ENCODE measurements around the gene C2orf68.
A peak's percentile ranks its signal among the peaks of the same experiment; 100 is the strongest.
"Not testable (repeated sequence)": the region's sequence is repeated elsewhere in the genome, so short reads cannot be mapped to it uniquely, and the experiment has no call there.

C2orf68 gene

DNA sequence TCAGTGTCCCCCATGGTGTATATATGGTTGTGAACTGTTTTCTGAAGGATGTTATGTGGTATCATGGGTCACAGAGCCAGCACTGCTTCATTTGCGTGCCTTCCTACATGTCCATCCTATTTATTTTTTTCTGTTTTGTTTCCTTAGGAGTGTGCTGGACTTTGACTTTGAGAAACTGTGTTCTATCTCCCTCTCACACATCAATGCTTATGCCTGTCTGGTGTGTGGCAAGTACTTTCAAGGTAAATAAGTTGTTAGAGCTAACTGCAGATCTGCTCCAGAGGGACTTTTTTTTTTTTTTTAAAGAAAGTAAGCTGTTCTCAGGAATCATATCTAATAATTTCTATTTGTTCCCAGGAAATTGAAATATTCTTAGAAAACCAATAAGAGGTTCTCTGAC, 9.5 kb upstream of the C2orf68 start:
- CTCF ChIA-PET, result interaction anchor here (1.5 to 5.8 kb wide), 5 partner anchors 10 to 85 kb away, joined by 4 to 100 read pairs (median 7); no protein-coding TSS in a partner anchor
- no peak for DNase-seq (ENCODE audit: low read depth, low spot score)
- POLR2A ChIA-PET, result interaction anchor here (0.6 kb wide), 1 partner anchor 16 kb away, joined by 3 read pairs; no protein-coding TSS in a partner anchor
- TF ChIP-seq, protein P1, sequence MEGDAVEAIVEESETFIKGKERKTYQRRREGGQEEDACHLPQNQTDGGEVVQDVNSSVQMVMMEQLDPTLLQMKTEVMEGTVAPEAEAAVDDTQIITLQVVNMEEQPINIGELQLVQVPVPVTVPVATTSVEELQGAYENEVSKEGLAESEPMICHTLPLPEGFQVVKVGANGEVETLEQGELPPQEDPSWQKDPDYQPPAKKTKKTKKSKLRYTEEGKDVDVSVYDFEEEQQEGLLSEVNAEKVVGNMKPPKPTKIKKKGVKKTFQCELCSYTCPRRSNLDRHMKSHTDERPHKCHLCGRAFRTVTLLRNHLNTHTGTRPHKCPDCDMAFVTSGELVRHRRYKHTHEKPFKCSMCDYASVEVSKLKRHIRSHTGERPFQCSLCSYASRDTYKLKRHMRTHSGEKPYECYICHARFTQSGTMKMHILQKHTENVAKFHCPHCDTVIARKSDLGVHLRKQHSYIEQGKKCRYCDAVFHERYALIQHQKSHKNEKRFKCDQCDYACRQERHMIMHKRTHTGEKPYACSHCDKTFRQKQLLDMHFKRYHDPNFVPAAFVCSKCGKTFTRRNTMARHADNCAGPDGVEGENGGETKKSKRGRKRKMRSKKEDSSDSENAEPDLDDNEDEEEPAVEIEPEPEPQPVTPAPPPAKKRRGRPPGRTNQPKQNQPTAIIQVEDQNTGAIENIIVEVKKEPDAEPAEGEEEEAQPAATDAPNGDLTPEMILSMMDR (IDR thresholded peaks at IDR 0.05; ENCODE audit: insufficient read depth, low read length, missing control alignments), result no peak
- H3K4me3 ChIP-seq (ENCODE audit: low read depth, low read length), result no peak overlapping the region

DNA sequence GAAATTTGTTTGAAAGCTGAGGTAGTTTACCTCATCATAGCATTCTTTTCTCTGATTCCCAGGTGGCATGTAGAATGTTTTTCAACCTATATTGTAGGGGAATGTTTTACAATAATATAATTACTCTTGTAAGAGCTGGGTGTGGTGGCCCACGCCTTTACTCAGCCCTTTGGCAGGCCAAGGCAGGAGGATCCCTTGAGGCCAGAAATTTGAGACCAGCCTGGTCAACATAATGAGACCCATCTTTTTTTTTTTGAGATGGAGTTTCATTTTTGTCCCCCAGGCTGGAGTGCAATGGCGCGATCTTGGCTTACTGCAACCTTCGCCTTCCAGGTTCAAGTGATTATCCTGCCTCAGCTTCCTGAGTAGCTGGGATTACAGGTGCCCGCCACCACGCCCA, 7.8 kb upstream of the C2orf68 start:
- TF ChIP-seq, protein P1 (IDR thresholded peaks at IDR 0.05; ENCODE audit: insufficient read depth, low read length, missing control alignments), result no peak
- POLR2A ChIA-PET, result interaction anchor here (0.7 kb wide), 1 partner anchor 19 kb away, joined by 4 read pairs; no protein-coding TSS in a partner anchor
- CTCF ChIA-PET, result interaction anchor here (0.6 to 5.8 kb wide), 7 partner anchors 9 to 238 kb away, joined by 3 to 100 read pairs (median 3); no protein-coding TSS in a partner anchor
- H3K4me3 ChIP-seq (ENCODE audit: low read depth, low read length), result no peak overlapping the region
- DNase-seq (ENCODE audit: low read depth, low spot score), result no peak

DNA sequence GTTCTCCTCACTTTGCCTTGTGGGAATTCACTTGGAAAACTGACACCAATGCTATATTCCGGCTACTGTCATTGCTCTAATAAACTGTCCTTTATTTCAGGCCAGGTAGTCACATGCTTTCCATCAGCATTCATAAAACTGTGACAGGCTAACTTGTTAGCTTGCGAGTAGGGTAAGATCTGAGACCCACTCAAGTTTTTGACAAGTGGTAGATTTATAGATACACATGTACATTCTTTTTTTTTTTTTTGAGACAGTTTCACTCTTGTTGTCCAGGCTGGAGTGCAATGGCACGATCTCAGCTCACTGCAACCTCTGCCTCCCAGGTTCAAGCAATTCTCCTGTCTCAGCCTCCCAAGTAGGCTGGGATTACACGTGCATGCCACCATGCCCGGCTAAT, 5.9 kb upstream of the C2orf68 start:
- POLR2A ChIA-PET; DNase-seq (ENCODE audit: low read depth, low spot score): not testable (repeated sequence)
- CTCF ChIA-PET, result interaction anchor here (1.6 to 2.0 kb wide), 2 partner anchors 20 to 31 kb away, joined by 6 to 9 read pairs; no protein-coding TSS in a partner anchor
- peak overlapping the region; percentile 34 for H3K4me3 ChIP-seq (ENCODE audit: low read depth, low read length)

DNA sequence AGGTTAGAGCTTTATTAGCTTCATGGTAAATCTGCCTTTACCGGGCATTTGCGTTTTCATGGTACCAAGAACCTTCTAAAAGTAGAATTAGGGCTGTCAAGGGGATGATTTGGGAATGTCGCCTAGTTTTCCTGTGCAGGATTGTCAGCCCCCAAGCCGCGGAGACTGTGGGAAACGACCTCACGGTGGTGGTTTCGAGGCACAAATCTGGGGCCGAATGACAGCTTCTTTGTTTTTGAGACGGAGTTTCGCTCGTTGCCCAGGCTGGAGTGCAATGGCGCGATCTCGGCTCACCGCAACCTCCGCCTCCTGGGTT, 3.5 kb upstream of the C2orf68 start:
- ChIA-PET POLR2A (interaction anchor here (1.4 kb wide), 1 partner anchor 77 kb away, joined by 5 read pairs; the partner anchor contains the start of gene MAT2A), CTCF (interaction anchor here (0.6 to 1.1 kb wide), 2 partner anchors 13 to 52 kb away, joined by 3 to 4 read pairs; partner anchors contain the start of gene TMEM150A)
- TF ChIP-seq, protein P1 (IDR thresholded peaks at IDR 0.05; ENCODE audit: insufficient read depth, low read length, missing control alignments), result no peak
- no peak overlapping the region for H3K4me3 ChIP-seq (ENCODE audit: low read depth, low read length)
- no peak for DNase-seq (ENCODE audit: low read depth, low spot score)

DNA sequence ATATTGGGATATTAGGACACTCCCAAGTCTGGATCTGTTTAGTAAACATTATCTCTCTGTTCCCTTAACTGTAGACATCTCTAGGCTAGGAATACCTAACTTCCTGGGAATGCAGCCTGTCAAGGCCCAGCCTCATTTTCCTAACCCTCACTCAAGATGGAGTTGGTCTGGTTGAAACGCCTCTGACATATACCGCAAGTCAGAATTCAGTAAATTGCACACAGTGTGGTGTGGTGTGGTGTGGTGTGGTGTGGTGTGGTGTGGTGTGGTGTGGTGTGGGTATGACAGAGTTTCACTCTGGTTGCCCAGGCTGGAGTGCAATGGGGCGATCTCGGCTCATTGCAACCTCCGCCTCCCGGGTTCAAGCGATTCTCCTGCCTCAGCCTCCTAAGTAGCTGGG, 2.9 kb upstream of the C2orf68 start:
- DNase-seq (ENCODE audit: low read depth, low spot score); POLR2A ChIA-PET; H3K4me3 ChIP-seq (ENCODE audit: low read depth, low read length): not testable (repeated sequence)
- CTCF ChIA-PET, result interaction anchor here (0.6 to 1.1 kb wide), 2 partner anchors 12 to 51 kb away, joined by 3 to 4 read pairs; partner anchors contain the start of gene TMEM150A

DNA sequence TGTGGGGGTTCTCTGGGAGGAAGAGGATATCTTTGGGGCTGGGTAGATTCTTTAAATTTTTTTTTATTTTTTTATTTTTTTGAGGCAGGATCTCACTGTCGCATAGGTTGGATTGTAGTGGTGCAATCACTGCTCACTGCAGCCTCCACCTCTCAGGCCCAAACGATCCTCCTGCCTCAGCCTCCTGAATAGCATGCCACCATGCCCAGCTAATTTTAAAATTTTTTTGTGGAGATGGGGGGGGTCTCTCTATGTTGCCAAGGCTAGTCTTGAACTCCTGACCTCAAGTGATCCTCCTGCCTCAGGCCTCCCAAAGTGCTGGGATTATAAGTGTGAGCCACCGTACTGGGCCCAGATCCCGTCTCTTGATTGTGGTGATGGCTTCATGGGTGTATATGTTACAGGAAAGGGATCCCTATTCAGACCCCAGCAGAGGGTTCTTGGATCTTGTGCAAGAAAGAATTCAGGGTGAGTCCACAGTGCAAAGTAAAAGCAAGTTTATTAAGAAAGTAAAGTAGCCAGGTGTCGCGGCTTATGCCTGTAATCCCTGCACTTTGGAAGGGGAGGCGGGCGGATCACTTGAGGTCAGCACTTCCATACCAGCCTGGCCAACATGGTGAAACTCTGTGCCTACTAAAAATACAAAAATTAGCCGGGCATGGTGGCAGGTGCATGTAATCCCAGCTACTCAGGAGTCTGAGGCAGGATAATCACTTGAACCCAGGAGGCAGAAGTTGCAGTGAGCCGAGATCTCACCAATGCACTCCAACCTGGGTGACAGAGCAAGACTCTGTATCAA, 2.0 kb upstream of the C2orf68 start:
- no peak for DNase-seq (ENCODE audit: low read depth, low spot score)
- TF ChIP-seq, protein P1 (IDR thresholded peaks at IDR 0.05; ENCODE audit: insufficient read depth, low read length, missing control alignments), result no peak
- no peak overlapping the region for H3K4me3 ChIP-seq (ENCODE audit: low read depth, low read length)
- ChIA-PET CTCF (no interaction called here), POLR2A (no interaction called here)

DNA sequence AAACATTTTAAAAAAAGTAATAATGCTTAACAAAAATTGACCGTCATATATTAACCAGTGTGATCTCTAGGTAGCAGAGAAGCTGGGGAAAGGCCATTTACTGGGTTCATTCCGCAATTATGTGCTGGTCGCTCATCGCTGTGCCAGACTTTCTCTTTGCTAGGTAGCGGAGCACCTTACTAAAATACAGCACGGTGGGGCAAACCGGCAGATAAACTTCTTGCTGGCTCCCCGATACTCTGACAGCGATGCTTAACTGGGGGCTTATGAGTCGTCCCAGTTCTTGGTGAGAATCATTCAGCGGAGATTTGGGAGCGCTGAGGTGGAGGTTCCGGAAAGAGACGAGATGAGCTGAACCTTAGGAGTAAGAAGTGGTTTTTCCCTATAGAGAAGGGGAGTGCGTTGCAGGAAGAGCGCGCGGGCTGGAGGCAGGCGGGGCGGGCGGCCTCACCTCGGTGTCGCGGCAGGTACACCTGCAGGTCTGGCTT, 605 bp downstream of the C2orf68 start:
- no peak for DNase-seq (ENCODE audit: low read depth, low spot score)
- H3K4me3 ChIP-seq (ENCODE audit: low read depth, low read length), result peak overlapping the region; percentile 83
- TF ChIP-seq, protein P1 (IDR thresholded peaks at IDR 0.05; ENCODE audit: insufficient read depth, low read length, missing control alignments), result no peak
- POLR2A ChIA-PET, result interaction anchor here (0.7 to 1.3 kb wide), 6 partner anchors 8 to 503 kb away, joined by 3 to 5 read pairs (median 4); partner anchors contain the start of genes RNF181 and TMEM150A
- CTCF ChIA-PET, result interaction anchor here (1.1 kb wide), 1 partner anchor 26 kb away, joined by 4 read pairs; no protein-coding TSS in a partner anchor
